Keratinocyte (primary cell): Measurements from ENCODE around the gene CLTC. TPM values are rescaled to one million over a fixed set of nuclear protein-coding genes. Genes with fewer than 3 reads are reported as not detected.

Source experiments
- DNase-seq: peaks from one replicate; pipeline ENCODE4 v3.0.0-alpha.2; 2011; ENCODE audit warnings: low read depth, missing footprints, low spot score
- FAIRE-seq: peaks from 2 replicates; lab custom pipeline; 2011; peaks lifted over from hg19 to GRCh38; lab: Jason Lieb, UNC
- H2AFZ ChIP-seq: 2 replicates; pipeline ENCODE4 v1.6.0; 2012; ENCODE audit warnings: low read length, control low read depth, inconsistent platforms; ENCODE audit not compliant: control insufficient read depth
- H3K27ac ChIP-seq: 2 replicates; pipeline ENCODE4 v1.5.1; 2011; ENCODE audit warnings: low read length; ENCODE audit not compliant: control insufficient read depth, insufficient read depth
- H3K27me3 ChIP-seq: 3 replicates; pipeline ENCODE4 v1.6.0; 2011; ENCODE audit warnings: low read length; ENCODE audit not compliant: control insufficient read depth, insufficient read depth; ENCODE audit errors: extremely low read depth
- H3K36me3 ChIP-seq, 2 experiments: 2 replicates in 1 of 2; 3 replicates in 1 of 2; pipeline ENCODE4 v1.5.1; 2011; ENCODE audit warnings: low read length in 2 of 2, mild to moderate bottlenecking in 1 of 2; ENCODE audit not compliant: control insufficient read depth in 2 of 2, insufficient read depth in 2 of 2; ENCODE audit errors: extremely low read depth in 1 of 2
- H3K4me1 ChIP-seq: 3 replicates; pipeline ENCODE4 v1.5.1; 2011; ENCODE audit warnings: low read length; ENCODE audit not compliant: control insufficient read depth, insufficient read depth; ENCODE audit errors: extremely low read depth
- H3K4me2 ChIP-seq: 3 replicates; pipeline ENCODE4 v1.6.0; 2011; ENCODE audit warnings: low read depth, low read length; ENCODE audit not compliant: control insufficient read depth, insufficient read depth; ENCODE audit errors: extremely low read depth
- H3K4me3 ChIP-seq, 3 experiments: fragments of 200-600 bp in 1 of 3; sonication (generic) in 1 of 3; 2 replicates in 2 of 3; 3 replicates in 1 of 3; pipeline ENCODE4 v1.5.1; 2011 to 2016; ENCODE audit warnings: low read length in 3 of 3, mild to moderate bottlenecking in 3 of 3, control low read depth in 2 of 3, inconsistent platforms in 1 of 3, low read depth in 1 of 3, mixed read lengths in 1 of 3, mixed run types in 1 of 3, moderate library complexity in 1 of 3; ENCODE audit not compliant: control insufficient read depth in 2 of 3, insufficient read depth in 2 of 3; ENCODE audit errors: extremely low read depth in 1 of 3
- H3K79me2 ChIP-seq: 2 replicates; pipeline ENCODE4 v1.6.0; 2012; ENCODE audit warnings: low read length; ENCODE audit not compliant: control insufficient read depth, insufficient read depth
- H3K9ac ChIP-seq: 3 replicates; pipeline ENCODE4 v1.6.0; 2011; ENCODE audit warnings: low read length; ENCODE audit not compliant: control insufficient read depth, insufficient read depth; ENCODE audit errors: extremely low read depth
- H3K9me1 ChIP-seq: 3 replicates; pipeline ENCODE4 v1.6.0; 2011; ENCODE audit warnings: low read length; ENCODE audit not compliant: control insufficient read depth, insufficient read depth; ENCODE audit errors: extremely low read depth
- H3K9me3 ChIP-seq: 2 replicates; pipeline ENCODE4 v1.5.1; 2012; ENCODE audit warnings: low read depth, low read length; ENCODE audit not compliant: control insufficient read depth
- H4K20me1 ChIP-seq: 3 replicates; pipeline ENCODE4 v1.6.0; 2011; ENCODE audit warnings: low read length; ENCODE audit not compliant: control insufficient read depth, insufficient read depth; ENCODE audit errors: extremely low read depth
- CTCF ChIP-seq, 3 experiments: IDR thresholded peaks in 1 of 3; conservative IDR thresholded peaks in 1 of 3; optimal IDR thresholded peaks in 1 of 3; 2 replicates in 2 of 3; 3 replicates in 1 of 3; pipeline versions ENCODE3 to v1.5.1; 2011; ENCODE audit warnings: low read length in 3 of 3, mild to moderate bottlenecking in 3 of 3, moderate library complexity in 2 of 3, control low read depth in 1 of 3, inconsistent platforms in 1 of 3; ENCODE audit not compliant: insufficient read depth in 2 of 3; ENCODE audit errors: extremely low read depth in 1 of 3
- EZH2 ChIP-seq: IDR thresholded peaks from one replicate; pipeline ENCODE4 v1.6.1; 2012; ENCODE audit warnings: inconsistent platforms, mild to moderate bottlenecking, low read length, moderate library complexity
- dilution Hi-C: fragments of 300-500 bp; cut with MboI; formaldehyde crosslinking; loops from one replicate; pipeline ENCODE4 v1.7.0; 2020; ENCODE audit warnings: low sequenced_read_pairs; ENCODE audit not compliant: extremely low pct_ligation_motif_present
- polyA plus RNA-seq, 5 experiments: library from polyadenylated mRNA; depleted of rRNA in 3 of 5; stranded (reverse) in 3 of 5; stranded (forward) in 1 of 5; unstranded in 1 of 5; fragments of >200 nt; gene quantifications; 1 replicate in 1 of 5; 2 replicates in 3 of 5; 3 replicates in 1 of 5; pipeline versions ENCODE4 v1.2.1 to v1.2.3, GENCODE V29; 2011 to 2012; ENCODE audit warnings: missing spikeins in 2 of 5, low read depth in 1 of 5, low replicate concordance in 1 of 5

The CLTC gene
- polyA plus RNA-seq, 1 donor (not counting 4 experiments of a cell fraction or from before 2014, with no cell fraction given), result 209 TPM

DNA sequence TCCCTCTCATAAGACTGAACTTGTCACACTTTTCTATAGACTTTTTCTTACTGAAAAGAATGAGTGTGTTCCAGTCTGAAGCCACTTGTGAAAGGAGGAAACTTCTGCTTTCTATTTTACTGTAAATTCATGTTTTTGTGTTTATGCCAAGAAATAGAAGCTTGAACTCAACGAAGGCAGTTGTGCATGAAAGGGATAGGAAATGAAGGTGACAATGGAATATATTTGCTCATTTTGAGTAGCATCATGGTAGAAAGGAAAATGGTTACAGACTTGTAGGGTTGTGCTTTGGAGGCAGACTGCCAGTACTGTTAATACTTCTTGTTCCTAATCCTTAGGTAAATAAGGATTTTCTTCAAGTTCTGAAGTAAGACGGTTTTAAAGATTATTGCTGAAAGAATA, 8.1 kb downstream of the CLTC start:
- H3K9ac ChIP-seq, result no peak overlapping the region
- H3K4me2 ChIP-seq, result no peak overlapping the region
- H3K4me3 ChIP-seq, result no peak overlapping the region
- DNase-seq, result no peak
- no peaks in the 10 kb centered on the region for H3K9me3 ChIP-seq
- TF ChIP-seq EZH2, result no peak
- no peak for TF ChIP-seq CTCF (optimal IDR thresholded peaks at IDR 0.05 in 1 of 3, IDR thresholded peaks at IDR 0.05 in 1 of 3, conservative IDR thresholded peaks at IDR 0.05 in 1 of 3; ENCODE audit: extremely low read depth in 1 of 3, insufficient read depth in 2 of 3, low read length in 3 of 3)
- H3K27ac ChIP-seq, result no peak overlapping the region
- H2AFZ ChIP-seq, result no peak overlapping the region
- H3K4me1 ChIP-seq, result peaks cover 6% of the 10 kb centered on the region
- peaks cover 6 to 7% of the 10 kb centered on the region in 2 experiments for H3K36me3 ChIP-seq
- H4K20me1 ChIP-seq, result peaks cover 45% of the 10 kb centered on the region
- dilution Hi-C loops, result no loop called here
- peaks cover 99% of the 10 kb centered on the region for H3K79me2 ChIP-seq
- FAIRE-seq, result no peak
- no peaks in the 10 kb centered on the region for H3K9me1 ChIP-seq
- H3K27me3 ChIP-seq, result no peaks in the 10 kb centered on the region

DNA sequence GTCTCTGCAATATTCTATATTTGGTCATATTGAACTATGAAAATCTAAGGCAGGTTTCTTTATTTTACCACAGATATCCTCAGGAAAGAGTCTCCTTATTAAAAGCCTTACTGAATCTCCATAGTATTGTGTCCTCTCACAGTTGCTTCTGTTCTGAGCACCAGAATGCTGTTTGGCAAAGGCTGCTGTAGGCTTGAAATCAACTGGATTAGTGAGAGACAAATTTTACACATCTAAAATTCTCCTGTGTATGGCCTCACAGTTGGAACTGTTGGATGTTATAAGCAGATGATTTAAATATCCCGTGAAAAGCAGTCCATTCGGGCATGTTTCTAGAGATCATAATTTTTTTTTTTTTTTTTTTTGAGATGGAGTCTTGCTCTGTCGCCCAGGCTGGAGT, 9.5 kb downstream of the CLTC start:
- TF ChIP-seq CTCF (optimal IDR thresholded peaks at IDR 0.05 in 1 of 3, IDR thresholded peaks at IDR 0.05 in 1 of 3, conservative IDR thresholded peaks at IDR 0.05 in 1 of 3; ENCODE audit: extremely low read depth in 1 of 3, insufficient read depth in 2 of 3, low read length in 3 of 3) (no peak), EZH2 (no peak)
- Histone ChIP-seq H3K9me3 (no peaks in the 10 kb centered on the region), H3K4me3 (no peak overlapping the region), H4K20me1 (peaks cover 54% of the 10 kb centered on the region), H3K9ac (no peak overlapping the region), H2AFZ (no peak overlapping the region), H3K27ac (no peak overlapping the region), H3K9me1 (no peaks in the 10 kb centered on the region), H3K79me2 (peaks cover 98% of the 10 kb centered on the region), H3K4me1 (peaks cover 4% of the 10 kb centered on the region), H3K27me3 (no peaks in the 10 kb centered on the region), H3K36me3 (peaks cover 6 to 7% of the 10 kb centered on the region in 2 experiments), H3K4me2 (no peak overlapping the region)
- no peak for FAIRE-seq
- dilution Hi-C loops, result no loop called here
- DNase-seq, result no peak
